ENCODE measurements around the gene TRMT2A.

Gene TRMT2A

DNA sequence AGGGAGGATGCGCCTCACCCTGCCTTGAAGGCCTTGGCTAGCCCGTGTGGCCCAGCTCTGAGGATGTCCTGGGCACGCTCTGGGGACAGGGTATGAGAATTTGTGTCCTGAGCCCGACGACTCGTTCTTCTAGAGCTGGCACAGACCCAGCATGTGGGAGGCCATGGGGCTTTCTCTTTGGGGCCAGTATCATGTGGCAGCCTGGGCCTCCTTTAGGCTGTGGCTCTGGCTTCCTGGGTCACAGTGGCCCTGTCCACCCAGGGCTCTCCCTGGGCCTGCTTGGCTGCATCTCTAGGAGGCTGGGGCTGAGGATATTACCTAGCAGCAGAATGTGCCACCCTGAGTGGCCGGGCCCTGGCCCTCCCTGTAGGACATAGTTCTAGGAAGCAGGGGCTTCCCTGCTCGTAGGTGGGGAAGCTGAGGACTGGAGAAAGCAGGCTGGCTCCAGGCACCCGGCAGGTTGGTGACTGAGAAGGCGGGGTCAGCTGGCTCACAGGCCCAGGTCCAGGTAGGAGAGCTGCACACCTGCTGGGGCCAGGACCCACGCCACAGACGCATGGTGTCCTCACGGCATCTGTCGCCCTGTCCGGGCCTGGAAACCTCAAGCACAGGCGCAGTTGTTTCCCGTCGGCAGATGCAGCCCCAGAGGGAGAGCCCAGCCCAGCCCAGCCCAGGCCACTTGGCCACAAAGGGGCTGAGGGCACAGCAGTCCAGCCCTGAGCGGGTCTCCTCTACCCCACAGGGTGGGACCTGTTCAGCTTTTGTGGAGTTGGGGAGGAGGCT, 27.0 kb upstream of the TRMT2A start:
- Mint-ChIP-seq H3K27me3 (no peaks in the 10 kb centered on the region), H3K27ac (no peak overlapping the region), H3K4me3 (no peak overlapping the region), H3K9me3 (no peaks in the 10 kb centered on the region), H3K36me3 (peaks cover 14 to 28% of the 10 kb centered on the region in 2 donors), H3K4me1 (peaks cover 5 to 14% of the 10 kb centered on the region in 2 donors)
- DNase-seq (no peak), ATAC-seq (replicated peaks) (no peak)

DNA sequence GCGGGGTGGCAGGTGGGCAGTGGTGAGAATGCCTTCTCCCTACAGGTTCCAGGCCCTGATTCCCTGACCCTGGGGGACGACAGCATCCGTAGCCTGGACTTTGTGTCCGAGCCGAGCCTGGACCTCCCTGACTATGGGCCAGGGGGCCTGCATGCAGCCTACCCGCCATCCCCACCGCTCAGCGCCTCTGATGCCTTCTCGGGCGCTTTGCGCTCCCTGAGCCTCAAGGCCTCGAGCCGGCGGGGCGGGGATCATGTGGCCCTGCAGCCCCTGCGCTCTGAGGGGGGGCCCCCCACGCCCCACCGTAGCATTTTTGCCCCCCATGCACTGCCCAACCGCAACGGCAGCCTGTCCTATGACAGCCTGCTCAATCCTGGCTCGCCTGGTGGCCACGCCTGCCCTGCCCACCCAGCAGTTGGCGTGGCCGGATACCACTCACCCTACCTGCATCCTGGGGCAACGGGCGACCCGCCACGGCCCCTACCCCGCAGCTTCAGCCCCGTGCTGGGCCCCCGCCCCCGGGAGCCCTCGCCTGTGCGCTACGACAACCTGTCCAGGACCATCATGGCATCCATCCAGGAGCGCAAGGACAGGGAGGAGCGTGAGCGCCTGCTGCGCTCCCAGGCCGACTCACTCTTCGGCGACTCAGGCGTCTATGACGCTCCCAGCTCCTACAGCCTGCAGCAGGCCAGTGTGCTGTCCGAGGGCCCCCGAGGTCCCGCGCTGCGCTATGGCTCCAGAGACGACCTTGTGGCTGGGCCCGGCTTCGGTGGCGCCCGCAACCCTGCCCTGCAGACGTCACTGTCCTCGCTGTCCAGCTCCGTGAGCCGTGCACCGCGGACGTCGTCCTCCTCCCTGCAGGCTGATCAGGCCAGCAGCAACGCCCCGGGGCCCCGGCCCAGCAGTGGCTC, 25.9 kb upstream of the TRMT2A start:
- no peaks in the 10 kb centered on the region for H3K9me3 Mint-ChIP-seq
- no peak overlapping the region for H3K27ac Mint-ChIP-seq
- no peak overlapping the region for H3K4me3 Mint-ChIP-seq
- peaks cover 14 to 28% of the 10 kb centered on the region in 2 donors for H3K36me3 Mint-ChIP-seq
- no peaks in the 10 kb centered on the region for H3K27me3 Mint-ChIP-seq
- H3K4me1 Mint-ChIP-seq, result peaks cover 11 to 20% of the 10 kb centered on the region in 2 donors
- DNase-seq (no peak), ATAC-seq (replicated peaks) (no peak)

DNA sequence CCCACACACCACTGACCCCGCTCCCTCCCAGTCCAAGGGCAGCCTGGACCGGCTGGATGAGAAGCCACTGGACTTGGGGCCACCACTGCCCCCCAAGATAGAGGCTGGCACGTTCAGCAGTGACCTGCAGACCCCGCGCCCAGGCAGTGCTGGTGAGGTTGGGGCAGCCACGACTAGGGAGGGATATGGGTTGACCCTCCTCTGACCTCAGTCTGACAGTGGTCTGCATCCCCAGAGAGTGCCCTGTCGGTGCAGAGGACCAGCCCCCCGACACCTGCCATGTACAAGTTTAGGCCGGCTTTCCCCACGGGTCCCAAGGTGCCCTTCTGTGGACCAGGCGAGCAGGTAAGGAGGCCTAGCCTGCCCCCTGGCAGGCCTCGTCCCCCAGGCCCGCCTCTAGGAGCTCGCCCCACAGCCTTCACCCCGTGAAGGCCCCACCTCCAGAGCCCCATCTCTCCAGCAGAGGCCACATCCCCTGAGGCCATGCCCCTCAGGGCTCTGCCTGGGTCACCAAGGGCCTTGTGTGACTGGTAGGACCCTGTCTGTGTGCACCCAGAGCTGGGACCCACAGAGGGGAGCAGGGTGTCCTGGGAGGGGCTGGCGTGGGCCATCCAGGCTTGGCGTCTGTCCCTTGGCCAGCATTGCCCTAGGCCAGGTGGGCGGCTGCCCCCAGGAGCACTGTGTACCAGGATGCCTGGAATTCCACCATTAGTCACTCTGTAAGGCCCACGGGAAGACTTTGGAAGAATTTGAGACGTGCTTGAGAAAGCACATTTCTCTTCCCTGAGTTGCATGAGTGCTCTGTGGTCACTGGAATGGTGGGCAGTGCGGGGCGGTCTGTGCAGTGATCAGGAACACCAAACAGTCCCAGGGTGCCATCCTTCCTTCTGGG, 24.4 kb upstream of the TRMT2A start:
- H3K27me3 Mint-ChIP-seq, result no peaks in the 10 kb centered on the region
- H3K4me1 Mint-ChIP-seq, result peaks cover 14 to 25% of the 10 kb centered on the region in 2 donors
- no peak for ATAC-seq (replicated peaks)
- no peak overlapping the region for H3K27ac Mint-ChIP-seq
- no peaks in the 10 kb centered on the region for H3K9me3 Mint-ChIP-seq
- peaks cover 14 to 29% of the 10 kb centered on the region in 2 donors for H3K36me3 Mint-ChIP-seq
- no peak for DNase-seq
- H3K4me3 Mint-ChIP-seq, result no peak overlapping the region

DNA sequence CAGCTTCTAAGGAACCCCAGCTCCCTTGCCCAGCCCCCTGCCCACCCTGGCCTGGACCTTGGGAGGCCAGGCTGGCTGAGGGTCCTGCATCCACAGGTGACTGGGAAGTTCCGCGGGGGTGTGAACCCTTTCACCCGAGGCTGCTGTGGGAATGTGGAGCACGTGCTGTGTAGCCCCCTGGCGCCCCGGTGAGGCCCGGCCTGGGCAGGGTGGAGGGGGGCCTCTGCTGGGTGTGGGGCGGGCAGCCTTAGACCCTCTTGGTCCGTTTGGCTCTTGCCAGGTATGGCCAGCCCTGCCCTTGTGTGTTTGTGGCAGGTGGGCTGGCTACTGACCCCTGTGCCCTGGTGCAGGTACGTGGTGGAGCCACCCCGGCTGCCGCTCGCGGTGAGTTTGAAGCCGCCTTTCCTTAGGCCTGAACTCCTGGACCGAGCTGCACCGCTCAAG, 23.5 kb upstream of the TRMT2A start:
- no peak overlapping the region for H3K27ac Mint-ChIP-seq
- ATAC-seq (replicated peaks) (no peak), DNase-seq (no peak)
- peaks cover 18 to 30% of the 10 kb centered on the region in 2 donors for H3K4me1 Mint-ChIP-seq
- H3K9me3 Mint-ChIP-seq, result no peaks in the 10 kb centered on the region
- no peaks in the 10 kb centered on the region for H3K27me3 Mint-ChIP-seq
- H3K36me3 Mint-ChIP-seq, result peaks cover 10 to 30% of the 10 kb centered on the region in 2 donors
- no peak overlapping the region for H3K4me3 Mint-ChIP-seq

DNA sequence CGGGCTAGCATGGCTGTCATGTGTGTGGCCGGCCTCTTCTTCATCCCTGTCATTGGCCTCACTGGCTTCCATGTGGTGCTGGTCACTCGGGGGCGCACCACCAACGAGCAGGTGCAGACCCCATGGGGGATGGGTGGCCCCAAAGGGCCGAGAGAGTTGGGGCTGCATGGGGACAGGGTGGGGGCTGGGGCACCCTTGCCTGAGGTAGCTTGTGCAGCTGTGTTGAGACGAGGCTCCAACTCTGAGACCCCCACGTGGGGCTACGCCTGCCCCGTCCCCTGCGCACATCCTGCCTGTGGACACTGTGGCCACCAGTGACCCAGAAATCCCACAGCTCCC, 23.1 kb upstream of the TRMT2A start:
- peaks cover 20 to 35% of the 10 kb centered on the region in 2 donors for H3K4me1 Mint-ChIP-seq
- H3K27me3 Mint-ChIP-seq, result no peaks in the 10 kb centered on the region
- no peak overlapping the region for H3K27ac Mint-ChIP-seq
- no peak for DNase-seq
- no peak overlapping the region for H3K4me3 Mint-ChIP-seq
- H3K9me3 Mint-ChIP-seq, result no peaks in the 10 kb centered on the region
- ATAC-seq (replicated peaks), result no peak
- H3K36me3 Mint-ChIP-seq, result peaks cover 8 to 28% of the 10 kb centered on the region in 2 donors

DNA sequence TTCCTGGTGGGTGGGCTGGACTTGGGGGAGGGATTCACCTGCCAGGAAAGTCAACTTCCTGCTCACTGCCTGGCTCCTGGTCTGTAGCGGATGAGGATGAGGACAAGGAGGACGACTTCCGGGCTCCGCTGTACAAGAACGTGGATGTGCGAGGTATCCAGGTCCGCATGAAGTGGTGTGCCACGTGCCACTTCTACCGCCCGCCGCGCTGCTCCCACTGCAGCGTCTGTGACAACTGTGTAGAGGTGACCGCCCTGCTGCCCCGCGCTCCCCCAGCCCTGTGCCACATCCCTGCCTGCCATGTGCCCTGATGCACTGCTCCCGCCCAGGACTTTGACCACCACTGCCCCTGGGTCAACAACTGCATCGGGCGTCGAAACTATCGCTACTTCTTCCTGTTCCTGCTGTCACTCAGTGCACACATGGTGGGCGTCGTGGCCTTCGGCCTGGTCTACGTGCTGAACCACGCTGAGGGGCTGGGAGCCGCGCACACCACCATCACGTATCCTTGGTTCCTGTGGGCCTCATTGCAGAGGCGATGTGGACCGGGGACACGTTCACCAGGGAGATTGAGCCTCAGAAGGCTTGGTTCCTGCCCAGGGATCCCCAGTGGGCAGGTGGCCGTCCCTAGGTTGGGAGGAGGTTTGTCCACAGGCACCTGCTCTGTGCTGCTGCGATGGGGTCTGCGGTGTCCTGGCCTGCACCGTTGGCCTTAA, 22.5 kb upstream of the TRMT2A start:
- Mint-ChIP-seq H3K9me3 (no peaks in the 10 kb centered on the region), H3K4me1 (peaks cover 23 to 40% of the 10 kb centered on the region in 2 donors), H3K36me3 (peaks cover 8 to 28% of the 10 kb centered on the region in 2 donors), H3K4me3 (no peak overlapping the region), H3K27ac (no peak overlapping the region), H3K27me3 (no peaks in the 10 kb centered on the region)
- DNase-seq (no peak), ATAC-seq (replicated peaks) (no peak)

DNA sequence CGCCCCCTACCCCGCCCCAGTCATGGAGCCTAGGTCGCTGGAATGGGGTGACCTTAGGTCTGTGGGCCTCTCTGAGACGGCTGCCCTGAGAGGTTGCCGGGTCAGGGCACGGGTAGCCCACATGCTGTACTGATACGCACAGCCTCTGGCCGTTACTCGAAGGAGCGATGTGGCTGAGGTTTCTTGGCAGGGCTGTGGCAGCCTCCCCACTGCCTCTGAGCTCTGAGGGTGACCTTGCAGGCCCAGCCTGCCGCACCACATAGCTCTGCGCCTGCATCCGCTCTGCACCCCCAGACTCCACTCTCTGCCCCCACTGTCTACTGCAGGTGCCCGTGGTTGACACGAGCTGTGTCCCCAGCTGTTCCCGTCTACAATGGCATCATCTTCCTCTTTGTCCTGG, 21.8 kb upstream of the TRMT2A start:
- no peaks in the 10 kb centered on the region for H3K27me3 Mint-ChIP-seq
- no peaks in the 10 kb centered on the region for H3K9me3 Mint-ChIP-seq
- H3K27ac Mint-ChIP-seq, result no peak overlapping the region
- DNase-seq, result no peak
- H3K4me1 Mint-ChIP-seq, result peaks cover 27 to 47% of the 10 kb centered on the region in 2 donors
- H3K4me3 Mint-ChIP-seq, result no peak overlapping the region
- H3K36me3 Mint-ChIP-seq, result peaks cover 7 to 21% of the 10 kb centered on the region in 2 donors
- no peak for ATAC-seq (replicated peaks)

DNA sequence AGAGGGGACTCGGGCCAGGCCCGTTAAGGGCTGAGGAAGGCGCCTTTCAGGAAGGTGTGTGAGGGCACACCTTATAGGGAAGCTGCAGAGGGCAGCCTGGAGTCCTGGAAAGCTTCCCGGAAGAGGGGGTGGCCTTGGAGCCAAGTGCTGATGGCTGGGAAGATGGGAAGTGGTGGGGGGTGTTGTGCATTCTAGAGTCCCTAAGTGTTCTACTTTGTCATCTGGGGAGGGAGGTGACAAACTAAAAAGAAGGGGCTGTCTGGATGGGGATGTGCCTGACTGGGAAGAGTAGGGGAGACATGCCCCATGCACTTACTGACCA, 21.4 kb upstream of the TRMT2A start:
- H3K27ac Mint-ChIP-seq, result no peak overlapping the region
- ATAC-seq (replicated peaks) (no peak), DNase-seq (no peak)
- no peak overlapping the region for H3K4me3 Mint-ChIP-seq
- peaks cover 29 to 52% of the 10 kb centered on the region in 2 donors for H3K4me1 Mint-ChIP-seq
- no peaks in the 10 kb centered on the region for H3K27me3 Mint-ChIP-seq
- no peaks in the 10 kb centered on the region for H3K9me3 Mint-ChIP-seq
- H3K36me3 Mint-ChIP-seq, result peaks cover 6 to 16% of the 10 kb centered on the region in 2 donors

DNA sequence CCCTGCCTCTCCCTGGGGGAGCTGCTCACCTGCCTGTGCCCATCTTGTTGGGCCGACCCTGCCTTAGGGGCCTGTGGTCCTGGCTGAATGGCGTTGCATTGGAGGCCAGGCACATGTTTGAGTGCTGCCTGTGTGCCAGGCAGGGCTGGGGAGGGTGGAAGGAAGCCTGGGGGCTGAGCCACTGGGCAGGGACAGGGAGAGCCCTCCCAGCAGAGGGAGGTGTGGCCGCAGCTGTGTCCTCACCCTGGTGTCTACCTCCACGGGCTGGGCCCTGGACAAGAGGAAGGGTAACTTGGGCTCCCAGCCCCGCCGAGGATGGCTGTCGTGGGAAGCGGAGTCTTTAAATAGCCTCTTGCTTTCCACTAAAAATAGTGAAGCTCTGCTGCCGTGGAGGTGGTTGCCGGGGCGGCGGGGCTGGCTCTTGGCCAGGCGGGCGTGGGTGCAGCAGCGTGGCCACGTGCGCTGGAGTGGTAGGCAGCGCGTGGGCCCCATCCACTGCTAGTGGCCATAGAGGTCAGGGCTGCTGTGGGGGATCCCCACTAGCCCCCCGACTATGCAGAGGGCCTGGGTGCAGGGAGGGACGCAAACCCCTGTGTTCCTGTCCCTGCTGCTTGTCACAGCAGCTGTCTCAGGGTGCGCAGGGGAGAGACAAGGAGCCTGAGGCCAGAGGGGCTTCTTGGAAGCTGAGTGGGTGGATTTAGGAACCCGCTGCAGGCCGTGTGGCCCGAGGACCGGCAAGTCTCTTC, 20.8 kb upstream of the TRMT2A start:
- Mint-ChIP-seq H3K36me3 (peaks cover 6 to 12% of the 10 kb centered on the region in 2 donors), H3K27me3 (no peaks in the 10 kb centered on the region), H3K9me3 (no peaks in the 10 kb centered on the region), H3K4me3 (peak overlapping the region in 1 of 2 donors; percentile 9), H3K27ac (peak overlapping the region; percentile 68), H3K4me1 (peaks cover 31 to 57% of the 10 kb centered on the region in 2 donors)
- DNase-seq (no peak), ATAC-seq (replicated peaks) (peak in 1 of 2 donors; percentile 11)

DNA sequence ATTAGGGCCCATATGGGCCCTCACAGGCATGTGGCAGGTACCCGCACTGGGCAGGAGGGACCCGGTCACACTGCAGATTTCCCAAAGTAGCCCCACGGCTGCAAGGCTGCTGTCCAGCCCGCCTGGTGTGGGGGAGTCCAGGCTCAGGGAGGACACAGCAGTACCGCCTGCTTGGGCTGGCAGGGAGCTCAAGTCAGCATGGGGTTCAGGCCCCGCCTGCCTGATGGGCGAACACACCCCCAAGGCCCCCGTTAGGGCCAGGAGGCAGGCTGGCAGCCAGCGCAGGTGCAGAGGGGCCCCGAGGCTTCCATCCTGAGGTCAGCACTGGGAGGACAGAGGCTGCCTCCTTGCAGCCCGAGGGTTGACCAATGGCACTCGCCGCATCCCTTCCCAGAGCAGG, 20.1 kb upstream of the TRMT2A start:
- Mint-ChIP-seq H3K4me3 (no peak overlapping the region), H3K4me1 (peaks cover 31 to 62% of the 10 kb centered on the region in 2 donors), H3K27me3 (no peaks in the 10 kb centered on the region), H3K27ac (peak overlapping the region; percentile 68), H3K36me3 (peaks cover 6 to 12% of the 10 kb centered on the region in 2 donors), H3K9me3 (no peaks in the 10 kb centered on the region)
- no peak for ATAC-seq (replicated peaks)
- no peak for DNase-seq

DNA sequence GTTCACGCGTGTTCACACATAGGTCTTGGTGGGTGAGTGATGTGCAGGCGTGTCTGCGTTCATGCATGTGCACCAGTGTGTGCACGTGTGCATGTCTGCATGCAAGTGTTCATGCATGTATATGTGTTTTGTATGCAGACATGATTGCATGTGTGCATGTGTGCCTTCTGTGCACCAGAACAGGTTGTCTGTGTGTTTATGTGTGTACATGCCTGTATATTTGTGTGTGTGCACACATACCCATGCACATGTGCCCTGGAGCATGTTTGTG, 19.5 kb upstream of the TRMT2A start:
- Mint-ChIP-seq H3K27ac (no peak overlapping the region), H3K27me3 (no peaks in the 10 kb centered on the region), H3K4me1 (peaks cover 31 to 62% of the 10 kb centered on the region in 2 donors), H3K9me3 (no peaks in the 10 kb centered on the region), H3K36me3 (peaks cover 6 to 12% of the 10 kb centered on the region in 2 donors), H3K4me3 (no peak overlapping the region)
- DNase-seq (no peak), ATAC-seq (replicated peaks) (no peak)

DNA sequence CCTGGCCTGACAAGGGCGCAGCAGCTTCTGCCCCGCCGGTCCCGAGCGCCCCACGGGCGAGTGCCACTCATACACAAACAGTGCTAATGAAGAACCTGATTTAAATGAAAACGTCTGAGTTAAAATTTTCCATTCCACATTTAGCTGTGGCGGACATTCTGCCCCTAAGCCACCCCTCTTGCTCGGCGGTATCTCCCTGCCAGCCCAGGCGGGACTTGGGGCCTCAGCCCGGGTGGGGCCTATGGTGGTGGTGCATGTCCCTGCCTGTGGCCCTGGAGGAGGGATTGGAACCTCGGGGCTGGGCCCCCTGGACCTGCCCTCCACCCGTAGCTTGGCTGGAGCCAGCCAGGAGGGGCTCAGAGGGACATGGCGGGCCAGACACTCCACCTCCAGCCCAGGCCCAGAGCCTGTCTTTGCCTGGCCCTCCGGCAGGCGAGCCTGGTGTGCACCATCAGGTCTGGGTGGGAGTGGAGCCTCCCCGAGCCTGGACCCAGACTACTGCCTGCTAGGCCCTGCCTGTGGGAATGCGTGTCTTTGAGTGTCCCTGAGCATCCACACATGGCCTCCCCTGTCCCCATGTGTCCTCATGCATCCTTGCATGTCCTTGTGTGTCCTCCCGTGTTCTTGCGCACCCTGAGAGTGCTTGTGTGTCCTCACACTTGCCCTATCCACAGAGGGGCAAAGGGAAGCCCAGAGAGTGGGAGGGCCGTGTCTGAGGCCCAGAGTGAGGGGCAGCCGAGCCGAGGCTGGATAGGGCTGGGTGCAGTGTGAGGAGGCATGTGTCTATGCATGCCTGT, 19.0 kb upstream of the TRMT2A start:
- DNase-seq (no peak), ATAC-seq (replicated peaks) (no peak)
- Mint-ChIP-seq H3K4me1 (peaks cover 31 to 62% of the 10 kb centered on the region in 2 donors), H3K9me3 (no peaks in the 10 kb centered on the region), H3K27ac (peak overlapping the region; percentile 47), H3K36me3 (peaks cover 6 to 12% of the 10 kb centered on the region in 2 donors), H3K27me3 (no peaks in the 10 kb centered on the region), H3K4me3 (peak overlapping the region in 1 of 2 donors; percentile 17)
